Gastrocnemius medialis (tissue), 4 donors: Measurements from ENCODE around the gene GPR42. TPM values are rescaled to one million over a fixed set of nuclear protein-coding genes. Genes with fewer than 3 reads are reported as not detected.

Experiments
- ATAC-seq, 2 donors: fragments of 150-250 bp; one replicate each; pipeline ENCODE4 v1.9.1; 2016
- DNase-seq, 2 donors: peaks; one replicate each; pipeline ENCODE4 v3.0.0-alpha.2; 2019
- H3K27ac ChIP-seq, 4 donors: fragments of 200-600 bp; sonication (generic); 1 replicate in 1 of 4; 2 replicates in 3 of 4; pipeline ENCODE4 v1.5.1; 2016 to 2018; ENCODE audit warnings: mild to moderate bottlenecking in 2 of 4, moderate library complexity in 1 of 4
- H3K27me3 ChIP-seq, 3 donors: fragments of 200-600 bp; sonication (generic) in 2 of 3; 1 replicate in 1 of 3; 2 replicates in 2 of 3; pipeline versions ENCODE4 v1.5.1 to v1.6.0; 2016 to 2019; ENCODE audit warnings: mild to moderate bottlenecking in 1 of 3, moderate library complexity in 1 of 3
- H3K36me3 ChIP-seq, 2 donors: fragments of 200-600 bp; sonication (generic) in 1 of 2; one replicate each; pipeline ENCODE4 v1.5.1; 2017 to 2018
- H3K4me1 ChIP-seq, 2 donors: fragments of 200-600 bp; sonication (generic) in 1 of 2; one replicate each; pipeline ENCODE4 v1.5.1; 2016 to 2017; ENCODE audit warnings: mild to moderate bottlenecking in 2 of 2
- H3K4me3 ChIP-seq, 4 donors: fragments of 200-600 bp; sonication (generic) in 3 of 4; 1 replicate in 1 of 4; 2 replicates in 3 of 4; pipeline ENCODE4 v1.5.1; 2016 to 2019; ENCODE audit warnings: mild to moderate bottlenecking in 2 of 4
- H3K9me3 ChIP-seq, 3 donors: fragments of 200-600 bp; sonication (generic) in 2 of 3; 1 replicate in 1 of 3; 2 replicates in 2 of 3; pipeline ENCODE4 v1.5.1; 2016 to 2019
- CTCF ChIP-seq, 5 experiments: fragments of 450-650 bp in 3 of 5; fragments of 200-600 bp in 2 of 5; sonication (generic) in 2 of 5; IDR thresholded peaks in 4 of 5; conservative IDR thresholded peaks in 1 of 5; 1 replicate in 4 of 5; 2 replicates in 1 of 5; pipeline ENCODE4 v1.5.1; 2016 to 2019; ENCODE audit warnings: antibody characterized with exemption in 5 of 5, mild to moderate bottlenecking in 3 of 5, moderate library complexity in 3 of 5
- POLR2A ChIP-seq, 2 donors: fragments of 450-650 bp; IDR thresholded peaks; one replicate each; pipeline ENCODE4 v1.6.1; 2017; ENCODE audit warnings: antibody characterized with exemption in 2 of 2, mild to moderate bottlenecking in 2 of 2, moderate library complexity in 2 of 2
- in situ Hi-C, 4 donors: fragments of 200-750 bp; cut with MboI; loops; one replicate each; pipeline versions ENCODE4 v1.15.0 to v1.8.0; 2017; ENCODE audit warnings: low sequenced_read_pairs in 4 of 4
- intact Hi-C: fragments of 100-400 bp; cut with DNase I; formaldehyde crosslinking; loops from one replicate; pipeline ENCODE4 v1.15.1; 2023; ENCODE audit warnings: low total_unique reads
- total RNA-seq, 4 donors: library from RNA; depleted of rRNA; stranded (reverse); fragments of >200 nt; gene quantifications; one replicate each; pipeline versions ENCODE4 v1.1.0 to v1.2.3, GENCODE V29; 2016

GPR42 gene
- total RNA-seq, 4 donors from 2014 or later: not detected

- H3K9me3 ChIP-seq: no peaks in the 10 kb centered on the region
- H3K36me3 ChIP-seq: no peaks in the 10 kb centered on the region
- intact Hi-C loops (no loop called here), in situ Hi-C loops (no loop called here)
- no peaks in the 10 kb centered on the region for H3K27me3 ChIP-seq
- H3K4me3 ChIP-seq: no peak overlapping the region
- no peak for ATAC-seq
- no peaks in the 10 kb centered on the region for H3K4me1 ChIP-seq
- no peak overlapping the region for H3K27ac ChIP-seq
- no peak for TF ChIP-seq POLR2A (IDR thresholded peaks at IDR 0.05)
- no peak for TF ChIP-seq CTCF (IDR thresholded peaks at IDR 0.05 in 4 of 5, conservative IDR thresholded peaks at IDR 0.05 in 1 of 5)
- DNase-seq: no peak
These were observed 32.4 kb downstream of the GPR42 start for GRCh38 chr19:35403116-35403760.

- Histone ChIP-seq H3K27me3 (no peaks in the 10 kb centered on the region), H3K27ac (no peak overlapping the region), H3K4me3 (no peak overlapping the region), H3K9me3 (no peaks in the 10 kb centered on the region), H3K4me1 (no peaks in the 10 kb centered on the region), H3K36me3 (no peaks in the 10 kb centered on the region)
- no peak for ATAC-seq
- TF ChIP-seq POLR2A (IDR thresholded peaks at IDR 0.05): no peak
- no peak for TF ChIP-seq CTCF (IDR thresholded peaks at IDR 0.05 in 4 of 5, conservative IDR thresholded peaks at IDR 0.05 in 1 of 5)
- DNase-seq: no peak
- intact Hi-C loops (no loop called here), in situ Hi-C loops (no loop called here)
These were observed 34.2 kb downstream of the GPR42 start for GRCh38 chr19:35404879-35405622.

- TF ChIP-seq POLR2A (IDR thresholded peaks at IDR 0.05): no peak
- no peak for TF ChIP-seq CTCF (IDR thresholded peaks at IDR 0.05 in 4 of 5, conservative IDR thresholded peaks at IDR 0.05 in 1 of 5)
- no peaks in the 10 kb centered on the region for H3K9me3 ChIP-seq
- DNase-seq: no peak
- H3K27ac ChIP-seq: no peak overlapping the region
- H3K4me3 ChIP-seq: no peak overlapping the region
- intact Hi-C loops (no loop called here), in situ Hi-C loops (no loop called here)
- no peak for ATAC-seq
- no peaks in the 10 kb centered on the region for H3K4me1 ChIP-seq
- H3K27me3 ChIP-seq: no peaks in the 10 kb centered on the region
- no peaks in the 10 kb centered on the region for H3K36me3 ChIP-seq
These were observed 36.8 kb downstream of the GPR42 start for GRCh38 chr19:35407619-35408018.

GRCh38 chr19:35408284-35409171 lies 37.7 kb downstream of the GPR42 start:
- TF ChIP-seq POLR2A (IDR thresholded peaks at IDR 0.05) (no peak), CTCF (IDR thresholded peaks at IDR 0.05 in 4 of 5, conservative IDR thresholded peaks at IDR 0.05 in 1 of 5) (no peak)
- Histone ChIP-seq H3K27me3 (peaks cover 0 to under 1% (median 0%) of the 10 kb centered on the region in 3 donors), H3K27ac (no peak overlapping the region), H3K9me3 (no peaks in the 10 kb centered on the region), H3K4me3 (no peak overlapping the region), H3K36me3 (no peaks in the 10 kb centered on the region), H3K4me1 (no peaks in the 10 kb centered on the region)
- ATAC-seq: no peak
- intact Hi-C loops: no loop called here
- in situ Hi-C loops: no loop called here
- no peak for DNase-seq
